Panc1 (cell line): ENCODE results near the gene SECTM1. TPM values are rescaled to one million over a fixed set of nuclear protein-coding genes. Genes with fewer than 3 reads are reported as not detected.

ENCODE experiments used
- ATAC-seq: fragments of 200-7000 bp; cut with Tn5 transposase; 2 replicates; pipeline ENCODE4 v1.9.1; 2020; ENCODE audit warnings: mild to moderate bottlenecking, moderate library complexity
- BruUV-seq: library from RNA; stranded (reverse); fragments of 400-500 nt; replicated peaks from 2 replicates; lab custom pipeline; 2021; lab: Mats Ljungman, UMichigan
- CTCF ChIA-PET: fragments of 300-600 bp; sonication (Branson Sonifier 250); formaldehyde crosslinking; loops from one replicate; lab custom pipeline; 2022; ENCODE audit warnings: antibody characterized with exemption; lab: Charles Lee
- POLR2A ChIA-PET: fragments of 300-600 bp; sonication (Branson Sonifier 250); formaldehyde crosslinking; loops from one replicate; lab custom pipeline; 2022; ENCODE audit warnings: antibody characterized with exemption; lab: Charles Lee
- DNase-seq: peaks from one replicate; pipeline ENCODE4 v3.0.0-alpha.2; 2010; ENCODE audit warnings: low read depth, low spot score
- H3K27ac ChIP-seq: 2 replicates; pipeline ENCODE4 v1.5.1; 2011; ENCODE audit warnings: mild to moderate bottlenecking, low read length, inconsistent platforms
- H3K27me3 ChIP-seq: fragments of 200-500 bp; sonication (Bioruptor generic); 2 replicates; pipeline ENCODE4 v1.6.0; 2014; ENCODE audit warnings: low read length, inconsistent platforms; ENCODE audit not compliant: control insufficient read depth, insufficient read depth
- H3K36me3 ChIP-seq: fragments of 200-500 bp; sonication (Bioruptor generic); 2 replicates; pipeline ENCODE4 v1.5.1; 2014; ENCODE audit warnings: inconsistent platforms, mild to moderate bottlenecking, low read length, moderate library complexity; ENCODE audit not compliant: control insufficient read depth, insufficient read depth
- H3K4me1 ChIP-seq: 2 replicates; pipeline ENCODE4 v1.5.1; 2011; ENCODE audit warnings: inconsistent platforms, mild to moderate bottlenecking, low read length, moderate library complexity; ENCODE audit not compliant: control insufficient read depth, insufficient read depth
- H3K4me3 ChIP-seq, 2 experiments: 2 replicates each; pipeline ENCODE4 v1.5.1; 2011 to 2012; ENCODE audit warnings: low read depth in 2 of 2, low read length in 2 of 2, mild to moderate bottlenecking in 2 of 2, inconsistent platforms in 1 of 2, moderate library complexity in 1 of 2
- H3K9me3 ChIP-seq: fragments of 200-500 bp; sonication (Bioruptor generic); 2 replicates; pipeline ENCODE4 v1.5.1; 2014; ENCODE audit warnings: low read depth, mild to moderate bottlenecking, inconsistent platforms, low read length, moderate library complexity; ENCODE audit not compliant: control insufficient read depth, insufficient read depth
- POLR2AphosphoS5 ChIP-seq: IDR thresholded peaks from 2 replicates; pipeline ENCODE4 v1.6.1; 2012; ENCODE audit warnings: mild to moderate bottlenecking, low read depth, low read length, moderate library complexity
- REST ChIP-seq, 2 experiments: IDR thresholded peaks; 2 replicates each; pipeline ENCODE4 v1.6.1; 2011 to 2012; ENCODE audit warnings: low read depth in 2 of 2, control low read depth in 1 of 2, low read length in 1 of 2, mild to moderate bottlenecking in 1 of 2, moderate library complexity in 1 of 2; ENCODE audit not compliant: insufficient read depth in 1 of 2
- SIN3A ChIP-seq: IDR thresholded peaks from 2 replicates; pipeline ENCODE4 v1.6.1; 2012; ENCODE audit warnings: low read depth, mild to moderate bottlenecking, low read length, moderate library complexity, borderline replicate concordance; ENCODE audit not compliant: insufficient read depth
- TCF7L2 ChIP-seq: IDR thresholded peaks from 2 replicates; pipeline ENCODE4 v1.6.1; 2011; ENCODE audit warnings: mild to moderate bottlenecking, low read depth, low read length, inconsistent platforms
- in situ Hi-C: cut with HindIII; loops from 2 replicates; pipeline ENCODE4 v1.10.0; 2016; ENCODE audit warnings: low sequenced_read_pairs, low pct_unique_long_range_greater_than_20kb
- intact Hi-C: fragments of 100-400 bp; cut with micrococcal nuclease; formaldehyde crosslinking; loops from one replicate; pipeline ENCODE4 v1.10.0; 2022; ENCODE audit not compliant: unreplicated experiment
- total RNA-seq: library from RNA; stranded (reverse); gene quantifications from one replicate; pipeline ENCODE4 v1.2.1, GENCODE V29; 2021; ENCODE audit not compliant: unreplicated experiment
- TF ChIP-seq, protein P1 (sequence below): fragments of 450-650 bp; IDR thresholded peaks from 2 replicates; pipeline ENCODE4 v1.5.1; 2017; ENCODE audit warnings: mild to moderate bottlenecking

Gene SECTM1
- total RNA-seq, 1 experiment from 2014 or later, result 5.4 TPM

GRCh38 chr17:82329683-82330321 lies 3.8 kb downstream of the SECTM1 start:
- DNase-seq (no peak), ATAC-seq (no peak)
- no peaks in the 10 kb centered on the region for H3K9me3 ChIP-seq
- BruUV-seq, result no TSS peak
- no peak overlapping the region for H3K27ac ChIP-seq
- H3K27me3 ChIP-seq, result no peaks in the 10 kb centered on the region
- intact Hi-C loops (loop anchor here (5.0 kb wide), 1 partner anchor 33 kb away; no protein-coding TSS in a partner anchor), in situ Hi-C loops (no loop called here)
- TF ChIP-seq TCF7L2 (no peak), REST (IDR thresholded peaks at IDR 0.05; ENCODE audit: insufficient read depth in 1 of 2, low read depth in 2 of 2, low read length in 1 of 2) (no peak), POLR2AphosphoS5 (no peak), SIN3A (no peak)
- TF ChIP-seq, protein P1, sequence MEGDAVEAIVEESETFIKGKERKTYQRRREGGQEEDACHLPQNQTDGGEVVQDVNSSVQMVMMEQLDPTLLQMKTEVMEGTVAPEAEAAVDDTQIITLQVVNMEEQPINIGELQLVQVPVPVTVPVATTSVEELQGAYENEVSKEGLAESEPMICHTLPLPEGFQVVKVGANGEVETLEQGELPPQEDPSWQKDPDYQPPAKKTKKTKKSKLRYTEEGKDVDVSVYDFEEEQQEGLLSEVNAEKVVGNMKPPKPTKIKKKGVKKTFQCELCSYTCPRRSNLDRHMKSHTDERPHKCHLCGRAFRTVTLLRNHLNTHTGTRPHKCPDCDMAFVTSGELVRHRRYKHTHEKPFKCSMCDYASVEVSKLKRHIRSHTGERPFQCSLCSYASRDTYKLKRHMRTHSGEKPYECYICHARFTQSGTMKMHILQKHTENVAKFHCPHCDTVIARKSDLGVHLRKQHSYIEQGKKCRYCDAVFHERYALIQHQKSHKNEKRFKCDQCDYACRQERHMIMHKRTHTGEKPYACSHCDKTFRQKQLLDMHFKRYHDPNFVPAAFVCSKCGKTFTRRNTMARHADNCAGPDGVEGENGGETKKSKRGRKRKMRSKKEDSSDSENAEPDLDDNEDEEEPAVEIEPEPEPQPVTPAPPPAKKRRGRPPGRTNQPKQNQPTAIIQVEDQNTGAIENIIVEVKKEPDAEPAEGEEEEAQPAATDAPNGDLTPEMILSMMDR, result no peak
- H3K36me3 ChIP-seq, result peaks cover 2% of the 10 kb centered on the region; the same call in 1 of the 2 replicates
- POLR2A ChIA-PET, result interaction anchor here (0.5 kb wide), 1 partner anchor 259 kb away, joined by 9 read pairs; no protein-coding TSS in a partner anchor
- CTCF ChIA-PET, result no interaction called here
- H3K4me1 ChIP-seq, result peaks cover 53% of the 10 kb centered on the region
- no peak overlapping the region for H3K4me3 ChIP-seq

GRCh38 chr17:82328994-82329507 lies 4.5 kb downstream of the SECTM1 start:
- intact Hi-C loops, result no loop called here
- no peak for TF ChIP-seq POLR2AphosphoS5
- TF ChIP-seq, protein P1, result no peak
- TF ChIP-seq REST (IDR thresholded peaks at IDR 0.05; ENCODE audit: insufficient read depth in 1 of 2, low read depth in 2 of 2, low read length in 1 of 2), result no peak
- TF ChIP-seq TCF7L2, result no peak
- TF ChIP-seq SIN3A, result no peak
- BruUV-seq, result no TSS peak
- H3K4me1 ChIP-seq, result peaks cover 50% of the 10 kb centered on the region
- no peak for DNase-seq
- no peaks in the 10 kb centered on the region for H3K9me3 ChIP-seq
- in situ Hi-C loops, result no loop called here
- peaks cover 2% of the 10 kb centered on the region; the same call in 1 of the 2 replicates for H3K36me3 ChIP-seq
- POLR2A ChIA-PET, result interaction anchor here (0.5 kb wide), 1 partner anchor 260 kb away, joined by 9 read pairs; no protein-coding TSS in a partner anchor
- CTCF ChIA-PET, result no interaction called here
- no peak for ATAC-seq
- no peaks in the 10 kb centered on the region for H3K27me3 ChIP-seq
- no peak overlapping the region for H3K4me3 ChIP-seq
- H3K27ac ChIP-seq, result no peak overlapping the region
